ENCODE data around the gene ATP6V1E1. TPM values are rescaled to one million over a fixed set of nuclear protein-coding genes. Genes with fewer than 3 reads are reported as not detected.

The ATP6V1E1 gene
- total and polyA plus RNA-seq, 9 of the 15 experiments (the other 6 are each of a cell fraction or from before 2014, with no cell fraction given) = 122 to 249 (median 179) TPM

GRCh38 chr22:17638432-17639246 lies 10.1 kb upstream of the ATP6V1E1 start, which contains the start of gene BCL2L13 (continued):
- TF ChIP-seq PATZ1 (CRISPR knock-in tag; IDR thresholded peaks at IDR 0.05; ENCODE audit: borderline replicate concordance) (peak; percentile 7; the same call in 1 of the 2 replicates), JUND (IDR thresholded peaks at IDR 0.05; ENCODE audit: borderline replicate concordance, low read depth, low read length) (peak; percentile 98), JUND (tag; IDR thresholded peaks at IDR 0.05; ENCODE audit: borderline replicate concordance, low read depth, low read length) (peak; percentile 96; the same call in 2 of the 3 replicates), U2AF2 (optimal IDR thresholded peaks at IDR 0.05; ENCODE audit: low read depth, low read length) (no peak), RBBP5 (IDR thresholded peaks at IDR 0.05; ENCODE audit: borderline replicate concordance, insufficient read depth, low read length, poor library complexity, severe bottlenecking) (peak; percentile 74), ZBTB26 (CRISPR knock-in tag; IDR thresholded peaks at IDR 0.05) (peak; percentile 33; the same call in 1 of the 2 replicates), ARID3A (IDR thresholded peaks at IDR 0.05; ENCODE audit: borderline replicate concordance, low read depth, low read length) (no peak; the same call in 1 of the 2 replicates), VEZF1 (CRISPR knock-in tag; IDR thresholded peaks at IDR 0.05) (no peak; the same call in 1 of the 2 replicates), TEAD1 (CRISPR knock-in tag; IDR thresholded peaks at IDR 0.05) (peak in 1 of 2 experiments; percentile 77; a peak in 2 of 4 replicates), ZBTB17 (CRISPR knock-in tag; IDR thresholded peaks at IDR 0.05) (peak; percentile 25; the same call in 1 of the 2 replicates), IRF2 (CRISPR knock-in tag; IDR thresholded peaks at IDR 0.05) (no peak), POLR2B (IDR thresholded peaks at IDR 0.05; ENCODE audit: low read depth, partially characterized antibody) (peak; percentile 98), PCBP2 (IDR thresholded peaks at IDR 0.05; ENCODE audit: low read depth, low read length, poor library complexity, severe bottlenecking) (no peak), ZNF408 (CRISPR knock-in tag; IDR thresholded peaks at IDR 0.05; ENCODE audit: low read depth) (no peak), TARDBP (IDR thresholded peaks at IDR 0.05) (no peak), ZNF143 (CRISPR knock-in tag; IDR thresholded peaks at IDR 0.05) (no peak; the same call in 1 of the 2 replicates), ZFX (CRISPR knock-in tag; IDR thresholded peaks at IDR 0.05) (peak; percentile 93), THRAP3 (IDR thresholded peaks at IDR 0.05; ENCODE audit: borderline replicate concordance) (no peak), ZNF3 (CRISPR knock-in tag; IDR thresholded peaks at IDR 0.05) (0 out of 2 replicates have a peak, but pooled peaks have one; percentile 5), EHMT2 (IDR thresholded peaks at IDR 0.05) (no peak), DPF2 (IDR thresholded peaks at IDR 0.05) (peak; percentile 83)
